ENCODE measurements around the gene MYOM1. TPM values are rescaled to one million over a fixed set of nuclear protein-coding genes. Genes with fewer than 3 reads are reported as not detected.

MYOM1 gene
- total RNA-seq, 1 experiment from 2014 or later = 0.07 TPM

- Histone ChIP-seq H3K27ac (ENCODE audit: low read length) (no peak overlapping the region), H3K9me3 (ENCODE audit: low read length) (no peaks in the 10 kb centered on the region), H3K36me3 (ENCODE audit: low read depth, low read length) (no peaks in the 10 kb centered on the region), H3F3A (ENCODE audit: low read length, unreplicated experiment) (no peaks in the 10 kb centered on the region), H3K4me2 (ENCODE audit: low read length) (no peak overlapping the region), H3K4me1 (ENCODE audit: insufficient read depth, low read length) (peaks cover 7% of the 10 kb centered on the region; the same call in 1 of the 2 replicates), H3K79me2 (ENCODE audit: low read length) (no peaks in the 10 kb centered on the region), H4K20me1 (ENCODE audit: low read length) (no peaks in the 10 kb centered on the region), H2AFZ (ENCODE audit: low read length) (no peak overlapping the region), H3K9ac (ENCODE audit: low read length) (no peak overlapping the region), H3K4me3 (ENCODE audit: low read length) (no peak overlapping the region), H3K27me3 (ENCODE audit: low read length) (no peaks in the 10 kb centered on the region), H3K9me2 (replicated peaks; ENCODE audit: low read length) (no peaks in the 10 kb centered on the region)
- ATAC-seq (no peak), DNase-seq (no peak)
- BruUV-seq (replicated peaks) = no TSS peak
- CTCF ChIA-PET = no interaction called here
- intact Hi-C loops (cut with micrococcal nuclease) = no loop called here
- POLR2A ChIA-PET (ENCODE audit: unreplicated experiment) = interaction anchor here (0.6 kb wide), 1 partner anchor 351 kb away, joined by 6 read pairs; no protein-coding TSS in a partner anchor
- no peak for TF ChIP-seq EZH2phosphoT487 (IDR thresholded peaks at IDR 0.05; ENCODE audit: borderline replicate concordance, low read length)
- TF ChIP-seq EZH2 (IDR thresholded peaks at IDR 0.05; ENCODE audit: low read length, unreplicated experiment) = no peak
- TF ChIP-seq CTCF (conservative IDR thresholded peaks at IDR 0.05; ENCODE audit: low read depth, low read length) = no peak
Measured at GRCh38 chr18:3110034-3110752, 109.6 kb downstream of the MYOM1 start.

GRCh38 chr18:3107740-3108151, 112.0 kb downstream of the MYOM1 start:
- no peak for ATAC-seq
- Histone ChIP-seq H3K79me2 (ENCODE audit: low read length) (no peaks in the 10 kb centered on the region), H3K9me2 (replicated peaks; ENCODE audit: low read length) (no peaks in the 10 kb centered on the region), H3K4me1 (ENCODE audit: insufficient read depth, low read length) (peaks cover 20% of the 10 kb centered on the region), H2AFZ (ENCODE audit: low read length) (no peak overlapping the region), H3K9ac (ENCODE audit: low read length) (no peak overlapping the region), H3F3A (ENCODE audit: low read length, unreplicated experiment) (no peaks in the 10 kb centered on the region), H3K27me3 (ENCODE audit: low read length) (no peaks in the 10 kb centered on the region), H3K27ac (ENCODE audit: low read length) (no peak overlapping the region), H3K4me3 (ENCODE audit: low read length) (no peak overlapping the region), H3K36me3 (ENCODE audit: low read depth, low read length) (no peaks in the 10 kb centered on the region), H3K9me3 (ENCODE audit: low read length) (no peaks in the 10 kb centered on the region), H4K20me1 (ENCODE audit: low read length) (no peaks in the 10 kb centered on the region), H3K4me2 (ENCODE audit: low read length) (no peak overlapping the region)
- no TSS peak for BruUV-seq (replicated peaks)
- no peak for DNase-seq
- ChIA-PET CTCF (no interaction called here), POLR2A (ENCODE audit: unreplicated experiment) (no interaction called here)
- TF ChIP-seq EZH2 (IDR thresholded peaks at IDR 0.05; ENCODE audit: low read length, unreplicated experiment) = no peak
- TF ChIP-seq CTCF (conservative IDR thresholded peaks at IDR 0.05; ENCODE audit: low read depth, low read length) = no peak
- TF ChIP-seq EZH2phosphoT487 (IDR thresholded peaks at IDR 0.05; ENCODE audit: borderline replicate concordance, low read length) = no peak
- intact Hi-C loops (cut with micrococcal nuclease) = no loop called here
